Fibroblast of lung (primary cell): Measurements from ENCODE around the gene MLF2. TPM values are rescaled to one million over a fixed set of nuclear protein-coding genes. Genes with fewer than 3 reads are reported as not detected.

Experiments used
- DNase-seq, 2 donors: peaks; one replicate each; pipeline versions ENCODE4 v3.0.0 to v3.0.0-alpha.2; 2010; ENCODE audit warnings: low read depth in 2 of 2
- H2AFZ ChIP-seq: 2 replicates; pipeline ENCODE4 v1.5.1; 2012; ENCODE audit warnings: low read length, control low read depth, inconsistent platforms
- H3K27ac ChIP-seq: 2 replicates; pipeline ENCODE4 v1.5.1; 2011; ENCODE audit warnings: low read length, control low read depth; ENCODE audit not compliant: insufficient read depth
- H3K27me3 ChIP-seq: 2 replicates; pipeline ENCODE4 v1.5.1; 2011; ENCODE audit warnings: mild to moderate bottlenecking, low read length; ENCODE audit not compliant: control insufficient read depth, insufficient read depth
- H3K36me3 ChIP-seq: 2 replicates; pipeline ENCODE4 v1.5.1; 2011; ENCODE audit warnings: low read length; ENCODE audit not compliant: control insufficient read depth, insufficient read depth
- H3K4me1 ChIP-seq: 2 replicates; pipeline ENCODE4 v1.5.1; 2011; ENCODE audit warnings: low read length; ENCODE audit not compliant: control insufficient read depth, insufficient read depth; ENCODE audit errors: extremely low read depth
- H3K4me2 ChIP-seq: 2 replicates; pipeline ENCODE4 v1.5.1; 2011; ENCODE audit warnings: low read length, control low read depth; ENCODE audit not compliant: insufficient read depth; ENCODE audit errors: extremely low read depth
- H3K4me3 ChIP-seq, 4 experiments: fragments of 200-600 bp in 1 of 4; sonication (generic) in 1 of 4; replicated peaks in 1 of 4; 2 replicates each; pipeline ENCODE4 v1.5.1; 2011 to 2016; ENCODE audit warnings: low read length in 4 of 4, low read depth in 3 of 4, mild to moderate bottlenecking in 3 of 4, control low read depth in 2 of 4, inconsistent platforms in 1 of 4, mixed read lengths in 1 of 4; ENCODE audit not compliant: insufficient read depth in 1 of 4; ENCODE audit errors: control extremely low read depth in 1 of 4
- H3K79me2 ChIP-seq: 2 replicates; pipeline ENCODE4 v1.5.1; 2012; ENCODE audit warnings: mild to moderate bottlenecking, low read length, inconsistent platforms; ENCODE audit not compliant: control insufficient read depth, insufficient read depth
- H3K9ac ChIP-seq: 2 replicates; pipeline ENCODE4 v1.5.1; 2011; ENCODE audit warnings: mild to moderate bottlenecking, low read length, control low read depth; ENCODE audit not compliant: insufficient read depth
- H3K9me3 ChIP-seq: 2 replicates; pipeline ENCODE4 v1.5.1; 2012; ENCODE audit warnings: low read depth, low read length; ENCODE audit not compliant: control insufficient read depth, insufficient read depth
- H4K20me1 ChIP-seq: 2 replicates; pipeline ENCODE4 v1.5.1; 2011; ENCODE audit warnings: low read length; ENCODE audit not compliant: control insufficient read depth, insufficient read depth; ENCODE audit errors: extremely low read depth
- CTCF ChIP-seq, 2 donors: IDR thresholded peaks in 1 of 2; conservative IDR thresholded peaks in 1 of 2; 1 replicate in 1 of 2; 2 replicates in 1 of 2; pipeline ENCODE4 v1.5.1; 2011 to 2012; ENCODE audit warnings: low read length in 2 of 2, control low read depth in 1 of 2, inconsistent platforms in 1 of 2, low read depth in 1 of 2, mild to moderate bottlenecking in 1 of 2
- EZH2 ChIP-seq: IDR thresholded peaks from 2 replicates; pipeline ENCODE4 v1.5.1; 2012; ENCODE audit warnings: low read length, control low read depth, mild to moderate bottlenecking; ENCODE audit errors: missing control alignments
- polyA plus RNA-seq, 2 donors: library from polyadenylated mRNA; depleted of rRNA in 1 of 2; stranded (reverse) in 1 of 2; unstranded in 1 of 2; fragments of >200 nt; gene quantifications; 2 replicates each; pipeline ENCODE4 v1.2.1, GENCODE V29; 2011 to 2012; ENCODE audit warnings: missing spikeins in 1 of 2
- total RNA-seq: library from RNA; depleted of rRNA; stranded (reverse); fragments of >200 nt; gene quantifications from 2 replicates; pipeline ENCODE4 v1.2.1, GENCODE V29; 2014

Gene MLF2
- total and polyA plus RNA-seq, 2 donors (not counting 1 experiment from before 2014, with no cell fraction given), result 106 to 289 TPM

DNA sequence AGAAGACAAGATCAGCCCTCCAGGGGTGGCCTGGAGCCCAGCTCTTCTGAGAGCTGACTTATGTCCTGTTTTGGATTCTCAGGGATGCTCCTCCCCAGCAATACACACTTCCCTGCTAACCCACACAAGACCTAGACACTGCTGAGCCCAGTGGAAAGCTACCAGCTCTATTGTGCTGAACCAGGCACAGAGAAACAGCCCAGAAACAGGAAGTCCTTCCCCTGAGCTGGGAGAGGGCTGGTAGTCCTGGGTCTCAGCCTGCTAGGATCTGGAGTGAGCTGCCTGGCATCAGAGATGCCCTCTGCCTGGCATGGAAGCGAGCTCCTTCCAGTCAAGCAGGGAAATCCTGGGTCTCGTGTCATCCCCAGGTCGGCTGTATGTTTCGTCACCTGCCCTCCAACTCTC lies 18.2 kb upstream of the MLF2 start:
- Histone ChIP-seq H3K36me3 (peaks cover 13% of the 10 kb centered on the region), H4K20me1 (peaks cover 7% of the 10 kb centered on the region), H3K9me3 (no peaks in the 10 kb centered on the region), H2AFZ (no peak overlapping the region), H3K4me2 (no peak overlapping the region), H3K27me3 (no peaks in the 10 kb centered on the region), H3K4me3 (no peak overlapping the region), H3K4me1 (peaks cover 21% of the 10 kb centered on the region), H3K27ac (no peak overlapping the region), H3K9ac (no peak overlapping the region), H3K79me2 (peaks cover 34% of the 10 kb centered on the region)
- DNase-seq, result no peak
- TF ChIP-seq CTCF (conservative IDR thresholded peaks at IDR 0.05 in 1 of 2, IDR thresholded peaks at IDR 0.05 in 1 of 2; ENCODE audit: low read depth in 1 of 2, low read length in 2 of 2), result no peak
- TF ChIP-seq EZH2, result no peak

- no peak overlapping the region for H3K27ac ChIP-seq
- H3K4me2 ChIP-seq, result no peak overlapping the region
- peaks cover 7% of the 10 kb centered on the region for H4K20me1 ChIP-seq
- peaks cover 21% of the 10 kb centered on the region for H3K4me1 ChIP-seq
- H2AFZ ChIP-seq, result no peak overlapping the region
- no peak overlapping the region for H3K4me3 ChIP-seq
- peaks cover 34% of the 10 kb centered on the region for H3K79me2 ChIP-seq
- no peak for DNase-seq
- no peaks in the 10 kb centered on the region for H3K9me3 ChIP-seq
- no peak overlapping the region for H3K9ac ChIP-seq
- peaks cover 13% of the 10 kb centered on the region for H3K36me3 ChIP-seq
- no peaks in the 10 kb centered on the region for H3K27me3 ChIP-seq
- TF ChIP-seq EZH2 (no peak), CTCF (conservative IDR thresholded peaks at IDR 0.05 in 1 of 2, IDR thresholded peaks at IDR 0.05 in 1 of 2; ENCODE audit: low read depth in 1 of 2, low read length in 2 of 2) (no peak)
These were observed 17.7 kb upstream of the MLF2 start for GRCh38 chr12:6770600-6770999.

DNA sequence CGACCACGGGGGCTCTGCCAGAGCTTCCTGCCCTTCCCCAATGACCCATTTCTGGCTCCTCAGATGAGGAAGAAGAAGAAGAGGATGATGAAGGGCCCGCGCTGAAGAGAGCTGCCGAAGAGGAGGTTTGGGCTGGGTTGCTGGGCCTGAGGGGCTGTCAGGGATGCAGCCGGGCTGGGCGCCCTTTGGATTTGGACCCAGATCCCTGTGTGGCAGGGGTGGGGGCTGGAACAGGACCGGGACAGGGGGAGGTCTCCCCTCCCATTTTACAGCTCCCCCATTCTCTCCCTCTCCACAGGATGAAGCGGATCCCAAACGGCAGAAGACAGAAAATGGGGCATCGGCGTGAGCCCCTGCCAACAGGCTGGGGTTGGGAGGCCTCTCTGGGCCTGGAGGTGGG lies 17.2 kb upstream of the MLF2 start:
- H3K9ac ChIP-seq, result no peak overlapping the region
- peaks cover 13% of the 10 kb centered on the region for H3K36me3 ChIP-seq
- H4K20me1 ChIP-seq, result peaks cover 7% of the 10 kb centered on the region
- no peak overlapping the region for H3K4me3 ChIP-seq
- H3K27ac ChIP-seq, result no peak overlapping the region
- peaks cover 34% of the 10 kb centered on the region for H3K79me2 ChIP-seq
- TF ChIP-seq EZH2 (no peak), CTCF (conservative IDR thresholded peaks at IDR 0.05 in 1 of 2, IDR thresholded peaks at IDR 0.05 in 1 of 2; ENCODE audit: low read depth in 1 of 2, low read length in 2 of 2) (no peak)
- H2AFZ ChIP-seq, result no peak overlapping the region
- peaks cover 25% of the 10 kb centered on the region for H3K4me1 ChIP-seq
- no peak for DNase-seq
- H3K27me3 ChIP-seq, result no peaks in the 10 kb centered on the region
- no peak overlapping the region for H3K4me2 ChIP-seq
- no peaks in the 10 kb centered on the region for H3K9me3 ChIP-seq
